Right lobe of liver (tissue), 4 donors: ENCODE data around the gene MYH10.

ENCODE experiments used
- POLR2A ChIP-seq: fragments of 450-650 bp; IDR thresholded peaks from one replicate; pipeline ENCODE4 v1.6.1; 2017; ENCODE audit warnings: antibody characterized with exemption, mild to moderate bottlenecking
- TF ChIP-seq, protein P1 (sequence below), 4 donors: fragments of 200-600 bp in 3 of 4; fragments of 450-650 bp in 1 of 4; IDR thresholded peaks; one replicate each; pipeline versions ENCODE4 v1.5.1 to v1.8.0; 2016 to 2022; ENCODE audit warnings: antibody characterized with exemption in 4 of 4, mild to moderate bottlenecking in 2 of 4
- donor health status: DM: no; HTN: no; CAD: no.
- donor health status: DM: no; HTN: no; CAD: no.
- donor health status: DM: no; HTN: yes; CAD: no.

DNA sequence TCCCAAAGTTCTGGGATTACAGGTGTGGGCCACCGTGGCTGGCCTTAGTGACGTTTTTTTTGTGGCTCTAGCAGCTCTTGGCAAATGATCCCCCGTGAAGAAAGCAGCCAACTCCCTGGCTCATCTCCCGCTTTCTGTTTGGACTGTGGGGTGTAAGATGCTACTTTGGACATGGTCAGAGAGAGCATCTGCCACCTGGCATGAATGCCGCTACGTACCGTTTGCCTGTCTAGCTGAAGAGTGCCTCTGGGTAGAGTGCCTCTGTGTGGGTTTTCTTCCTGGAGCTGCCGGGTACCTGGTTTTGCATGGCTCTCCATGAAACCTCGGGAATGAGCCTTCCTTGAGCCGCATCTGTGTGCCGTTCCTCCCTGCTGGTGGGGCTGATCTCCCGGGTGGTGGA lies 160.6 kb downstream of the MYH10 start:
- TF ChIP-seq, protein P1, sequence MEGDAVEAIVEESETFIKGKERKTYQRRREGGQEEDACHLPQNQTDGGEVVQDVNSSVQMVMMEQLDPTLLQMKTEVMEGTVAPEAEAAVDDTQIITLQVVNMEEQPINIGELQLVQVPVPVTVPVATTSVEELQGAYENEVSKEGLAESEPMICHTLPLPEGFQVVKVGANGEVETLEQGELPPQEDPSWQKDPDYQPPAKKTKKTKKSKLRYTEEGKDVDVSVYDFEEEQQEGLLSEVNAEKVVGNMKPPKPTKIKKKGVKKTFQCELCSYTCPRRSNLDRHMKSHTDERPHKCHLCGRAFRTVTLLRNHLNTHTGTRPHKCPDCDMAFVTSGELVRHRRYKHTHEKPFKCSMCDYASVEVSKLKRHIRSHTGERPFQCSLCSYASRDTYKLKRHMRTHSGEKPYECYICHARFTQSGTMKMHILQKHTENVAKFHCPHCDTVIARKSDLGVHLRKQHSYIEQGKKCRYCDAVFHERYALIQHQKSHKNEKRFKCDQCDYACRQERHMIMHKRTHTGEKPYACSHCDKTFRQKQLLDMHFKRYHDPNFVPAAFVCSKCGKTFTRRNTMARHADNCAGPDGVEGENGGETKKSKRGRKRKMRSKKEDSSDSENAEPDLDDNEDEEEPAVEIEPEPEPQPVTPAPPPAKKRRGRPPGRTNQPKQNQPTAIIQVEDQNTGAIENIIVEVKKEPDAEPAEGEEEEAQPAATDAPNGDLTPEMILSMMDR (IDR thresholded peaks at IDR 0.05): no peak
- TF ChIP-seq POLR2A: no peak
